Left lung (tissue), 10 donors: ENCODE measurements around the gene EDIL3. TPM values are rescaled to one million over a fixed set of nuclear protein-coding genes. Genes with fewer than 3 reads are reported as not detected.

Source experiments
- ATAC-seq: fragments of 200-7000 bp; cut with Tn5 transposase; one replicate; pipeline ENCODE4 v1.9.1; 2020; ENCODE audit warnings: moderate library complexity
- DNase-seq, 4 donors: peaks; one replicate each; pipeline ENCODE4 v3.0.0-alpha.2; 2013 to 2020
- H3K27ac ChIP-seq, 2 donors: fragments of 200-600 bp; sonication (generic) in 1 of 2; one replicate each; pipeline versions ENCODE4 v1.5.0 to v1.8.0; 2020 to 2021
- H3K27me3 ChIP-seq, 2 donors: fragments of 200-600 bp; sonication (generic) in 1 of 2; one replicate each; pipeline versions ENCODE4 v1.5.0 to v1.8.0; 2020 to 2021
- H3K36me3 ChIP-seq, 2 donors: fragments of 200-600 bp; sonication (generic) in 1 of 2; one replicate each; pipeline versions ENCODE4 v1.5.0 to v1.8.0; 2020 to 2021
- H3K4me1 ChIP-seq, 2 donors: fragments of 200-600 bp; one replicate each; pipeline ENCODE4 v1.8.0; 2021
- H3K4me3 ChIP-seq, 2 donors: fragments of 200-600 bp; sonication (generic) in 1 of 2; one replicate each; pipeline versions ENCODE4 v1.5.0 to v1.8.0; 2020 to 2021; ENCODE audit warnings: mild to moderate bottlenecking in 1 of 2
- H3K9me3 ChIP-seq, 2 donors: fragments of 200-600 bp; sonication (generic) in 1 of 2; one replicate each; pipeline versions ENCODE4 v1.5.0 to v1.8.0; 2020 to 2021
- intact Hi-C, 2 donors: fragments of 100-400 bp; cut with DNase I; formaldehyde crosslinking; loops; one replicate each; pipeline versions ENCODE4 v1.11.2 to v1.14.2; 2022
- polyA plus RNA-seq, 6 donors: library from polyadenylated mRNA; unstranded; fragments of 120-200 nt; gene quantifications; one replicate each; pipeline ENCODE4 v1.2.1, GENCODE V29; 2013; ENCODE audit not compliant: insufficient read length in 6 of 6
- total RNA-seq, 2 donors: library from RNA; stranded (reverse); fragmentation: NEBNext Ultra II Directional; extraction: Animal tissue kit (Norgen Biotek cat#: 25700); gene quantifications; one replicate each; pipeline ENCODE4 v1.2.1, GENCODE V29; 2021
- TF ChIP-seq, protein P1 (sequence below), 2 donors: fragments of 200-600 bp; sonication (generic) in 1 of 2; IDR thresholded peaks; one replicate each; pipeline versions ENCODE4 v1.5.0 to v1.8.0; 2021; ENCODE audit warnings: antibody characterized with exemption in 2 of 2
- donor health status: DM: no; HTN: yes; CAD: no.
- donor health status: DM: no; HTN: no; CAD: no.

EDIL3 gene
- total and polyA plus RNA-seq, 8 donors, result 20.6 to 59.9 (median 42.3) TPM

GRCh38 chr5:84257061-84257460 lies 127.6 kb downstream of the EDIL3 start:
- Histone ChIP-seq H3K4me3 (no peak overlapping the region), H3K27me3 (no peaks in the 10 kb centered on the region), H3K4me1 (no peaks in the 10 kb centered on the region), H3K9me3 (no peaks in the 10 kb centered on the region), H3K36me3 (no peaks in the 10 kb centered on the region), H3K27ac (no peak overlapping the region)
- TF ChIP-seq, protein P1, sequence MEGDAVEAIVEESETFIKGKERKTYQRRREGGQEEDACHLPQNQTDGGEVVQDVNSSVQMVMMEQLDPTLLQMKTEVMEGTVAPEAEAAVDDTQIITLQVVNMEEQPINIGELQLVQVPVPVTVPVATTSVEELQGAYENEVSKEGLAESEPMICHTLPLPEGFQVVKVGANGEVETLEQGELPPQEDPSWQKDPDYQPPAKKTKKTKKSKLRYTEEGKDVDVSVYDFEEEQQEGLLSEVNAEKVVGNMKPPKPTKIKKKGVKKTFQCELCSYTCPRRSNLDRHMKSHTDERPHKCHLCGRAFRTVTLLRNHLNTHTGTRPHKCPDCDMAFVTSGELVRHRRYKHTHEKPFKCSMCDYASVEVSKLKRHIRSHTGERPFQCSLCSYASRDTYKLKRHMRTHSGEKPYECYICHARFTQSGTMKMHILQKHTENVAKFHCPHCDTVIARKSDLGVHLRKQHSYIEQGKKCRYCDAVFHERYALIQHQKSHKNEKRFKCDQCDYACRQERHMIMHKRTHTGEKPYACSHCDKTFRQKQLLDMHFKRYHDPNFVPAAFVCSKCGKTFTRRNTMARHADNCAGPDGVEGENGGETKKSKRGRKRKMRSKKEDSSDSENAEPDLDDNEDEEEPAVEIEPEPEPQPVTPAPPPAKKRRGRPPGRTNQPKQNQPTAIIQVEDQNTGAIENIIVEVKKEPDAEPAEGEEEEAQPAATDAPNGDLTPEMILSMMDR (IDR thresholded peaks at IDR 0.05), result no peak
- DNase-seq, result no peak
- intact Hi-C loops, result no loop called here
- no peak for ATAC-seq

DNA sequence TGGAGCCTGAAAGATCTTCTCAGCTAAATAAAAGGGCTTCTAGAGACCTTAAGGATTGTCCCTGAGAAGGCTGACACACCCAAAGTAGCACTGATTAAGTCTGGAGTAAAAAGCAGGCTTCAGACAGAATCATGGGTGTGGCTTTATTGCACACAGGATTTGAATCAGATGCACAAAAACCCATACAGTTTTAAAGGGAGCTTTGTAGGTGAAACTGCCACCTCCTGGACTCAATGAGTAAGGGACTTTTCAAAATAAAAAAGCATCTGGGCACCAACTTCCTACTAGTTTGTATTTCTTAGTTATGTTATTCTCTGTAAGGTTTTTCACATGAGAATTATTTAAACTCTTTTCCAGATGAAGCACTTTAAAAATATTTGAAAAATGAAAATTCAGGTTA lies 129.4 kb downstream of the EDIL3 start:
- Histone ChIP-seq H3K9me3 (no peaks in the 10 kb centered on the region), H3K27me3 (no peaks in the 10 kb centered on the region), H3K4me1 (no peaks in the 10 kb centered on the region), H3K36me3 (no peaks in the 10 kb centered on the region), H3K27ac (no peak overlapping the region), H3K4me3 (no peak overlapping the region)
- intact Hi-C loops, result no loop called here
- ATAC-seq (no peak), DNase-seq (no peak)
- TF ChIP-seq, protein P1 (IDR thresholded peaks at IDR 0.05), result no peak

- no peak for DNase-seq
- no peaks in the 10 kb centered on the region for H3K4me1 ChIP-seq
- H3K27ac ChIP-seq, result no peak overlapping the region
- no peaks in the 10 kb centered on the region for H3K9me3 ChIP-seq
- ATAC-seq, result no peak
- H3K36me3 ChIP-seq, result no peaks in the 10 kb centered on the region
- H3K4me3 ChIP-seq, result no peak overlapping the region
- intact Hi-C loops, result no loop called here
- TF ChIP-seq, protein P1 (IDR thresholded peaks at IDR 0.05), result no peak
- no peaks in the 10 kb centered on the region for H3K27me3 ChIP-seq
Measured at GRCh38 chr5:84253946-84254345, 130.7 kb downstream of the EDIL3 start.

GRCh38 chr5:84251503-84251902 lies 133.2 kb downstream of the EDIL3 start:
- Histone ChIP-seq H3K4me3 (no peak overlapping the region), H3K9me3 (no peaks in the 10 kb centered on the region), H3K27ac (no peak overlapping the region), H3K4me1 (no peaks in the 10 kb centered on the region), H3K27me3 (no peaks in the 10 kb centered on the region), H3K36me3 (no peaks in the 10 kb centered on the region)
- ATAC-seq, result no peak
- intact Hi-C loops, result no loop called here
- TF ChIP-seq, protein P1 (IDR thresholded peaks at IDR 0.05), result no peak
- DNase-seq, result no peak

GRCh38 chr5:84249918-84250630 lies 134.6 kb downstream of the EDIL3 start:
- H3K27ac ChIP-seq, result no peak overlapping the region
- H3K4me3 ChIP-seq, result no peak overlapping the region
- no peak for DNase-seq
- no peaks in the 10 kb centered on the region for H3K9me3 ChIP-seq
- no peak for ATAC-seq
- no peaks in the 10 kb centered on the region for H3K27me3 ChIP-seq
- TF ChIP-seq, protein P1 (IDR thresholded peaks at IDR 0.05), result no peak
- no peaks in the 10 kb centered on the region for H3K36me3 ChIP-seq
- intact Hi-C loops, result no loop called here
- H3K4me1 ChIP-seq, result no peaks in the 10 kb centered on the region
